Measurements from ENCODE around the gene SATB2.

Gene SATB2

GRCh38 chr2:199457147-199458008 lies at the start of gene SATB2:
Gene SATB2 (minus strand): TSS chr2:199457939. CDS start chr2:199456037, 1,902 bp downstream.
- peak; percentile 90 for DNase-seq

DNA sequence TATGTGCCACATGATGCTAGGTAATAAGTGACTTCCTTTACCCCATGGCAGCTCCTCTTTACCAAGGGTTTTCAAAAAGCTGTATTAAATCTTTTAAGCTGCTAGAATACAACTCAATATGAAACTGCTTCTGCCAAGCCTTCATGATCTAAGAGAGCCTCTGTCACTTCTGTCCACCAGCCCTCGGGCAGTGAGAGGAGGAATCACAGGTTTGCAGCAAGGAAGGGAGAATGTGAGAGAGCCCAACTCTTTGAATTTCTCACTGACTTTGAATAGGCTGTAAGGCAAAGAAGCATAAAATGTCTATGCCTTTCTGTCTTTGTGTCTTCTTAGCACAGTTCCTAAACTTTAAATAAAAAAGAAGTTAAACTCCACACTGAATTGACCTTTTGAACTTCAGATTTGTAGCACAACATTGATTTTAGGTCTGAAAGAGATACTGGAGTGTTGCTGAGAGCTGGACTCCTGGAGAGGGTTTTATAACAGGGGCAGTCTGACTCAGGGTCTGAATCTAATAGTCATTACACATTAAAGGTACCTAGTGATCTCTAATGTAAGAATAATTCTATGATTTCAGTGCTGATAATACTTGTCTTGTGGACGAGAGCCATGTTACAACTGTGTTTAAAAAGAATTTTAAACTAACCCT lies 48.1 kb upstream of the SATB2 start:
- DNase-seq = no peak

- DNase-seq = no peak
Measured at GRCh38 chr2:199503148-199503547, 45.4 kb upstream of the SATB2 start.

DNA sequence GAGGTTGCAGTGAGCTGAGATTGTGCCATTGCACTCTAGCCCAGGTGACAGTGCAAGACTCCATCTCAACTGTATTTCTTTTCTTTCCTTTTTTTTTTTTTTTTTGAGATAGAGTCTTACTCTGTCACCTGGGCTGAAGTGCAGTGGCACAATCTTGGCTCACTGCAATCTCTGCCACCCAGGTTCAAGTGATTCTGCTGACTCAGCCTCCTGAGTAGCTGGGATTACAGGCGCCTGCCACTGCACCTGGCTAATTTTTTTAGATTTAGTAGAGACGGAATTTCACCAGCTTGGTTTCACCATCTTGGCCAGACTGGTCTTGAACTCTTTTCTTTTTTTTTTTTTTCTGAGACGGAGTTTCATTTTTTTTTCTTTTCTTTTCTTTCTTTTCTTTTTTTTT lies 41.3 kb upstream of the SATB2 start:
- DNase-seq = no peak

GRCh38 chr2:199495147-199495546 lies 37.4 kb upstream of the SATB2 start:
- no peak for DNase-seq

GRCh38 chr2:199490049-199490448 lies 32.3 kb upstream of the SATB2 start:
- DNase-seq = no peak

DNA sequence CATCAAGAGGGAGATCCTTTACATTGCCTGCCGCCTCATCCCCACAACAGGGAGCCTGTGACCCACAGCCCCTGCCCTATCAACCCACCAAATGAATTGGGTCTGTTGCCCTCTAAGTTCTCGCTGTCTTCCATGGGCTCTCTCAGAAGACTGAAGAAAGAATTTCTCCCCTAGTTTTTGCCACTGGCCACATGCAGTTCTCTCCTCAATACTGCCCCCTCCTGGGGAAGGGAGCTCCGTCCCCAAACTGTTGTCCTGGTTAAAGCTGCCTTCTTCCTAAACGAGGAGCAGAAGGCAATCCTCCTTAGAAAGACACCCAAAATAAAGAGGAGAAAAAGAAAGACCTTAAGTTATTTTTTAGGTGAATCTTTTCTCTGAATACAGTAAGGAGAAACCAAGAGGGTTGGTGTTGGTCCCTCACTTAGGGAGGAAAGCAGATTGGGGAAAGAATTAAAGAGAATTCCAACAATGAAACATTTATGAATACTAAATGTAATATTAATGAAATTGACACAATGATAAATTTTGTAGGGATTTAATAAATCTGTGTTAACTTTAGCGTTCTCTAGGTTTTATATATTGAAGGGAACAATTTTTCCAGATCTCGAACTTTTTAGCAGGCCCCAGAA lies 31.1 kb upstream of the SATB2 start:
- DNase-seq = peak; percentile 53

GRCh38 chr2:199485732-199486335 lies 28.1 kb upstream of the SATB2 start:
- DNase-seq = peak; percentile 67

GRCh38 chr2:199484927-199485326 lies 27.2 kb upstream of the SATB2 start:
- DNase-seq = no peak

DNA sequence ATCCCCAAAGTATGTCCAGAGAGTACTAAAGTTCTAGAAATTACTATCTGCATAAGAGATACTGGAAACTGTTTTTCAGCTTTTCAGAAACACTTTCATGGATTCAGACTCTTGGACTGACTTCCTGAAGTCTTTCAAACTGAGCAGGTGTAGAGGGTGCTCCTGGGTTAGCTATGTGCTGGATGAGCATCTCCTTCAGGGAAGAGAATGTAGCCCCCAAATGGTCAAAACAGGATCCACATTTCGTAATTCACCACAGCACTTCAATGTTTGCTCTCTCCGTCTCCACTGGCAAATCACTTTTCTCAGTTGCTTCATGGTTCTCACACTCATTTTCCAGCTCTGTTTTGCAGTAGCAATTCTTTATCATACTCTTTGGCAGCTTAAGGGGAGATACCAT lies 23.2 kb upstream of the SATB2 start:
- no peak for DNase-seq

- no peak for DNase-seq
Measured at GRCh38 chr2:199477277-199477834, 19.6 kb upstream of the SATB2 start.

- peak; percentile 61 for DNase-seq
Measured at GRCh38 chr2:199471443-199472057, 13.8 kb upstream of the SATB2 start.

GRCh38 chr2:199470672-199471442 lies 13.1 kb upstream of the SATB2 start:
- DNase-seq = no peak

DNA sequence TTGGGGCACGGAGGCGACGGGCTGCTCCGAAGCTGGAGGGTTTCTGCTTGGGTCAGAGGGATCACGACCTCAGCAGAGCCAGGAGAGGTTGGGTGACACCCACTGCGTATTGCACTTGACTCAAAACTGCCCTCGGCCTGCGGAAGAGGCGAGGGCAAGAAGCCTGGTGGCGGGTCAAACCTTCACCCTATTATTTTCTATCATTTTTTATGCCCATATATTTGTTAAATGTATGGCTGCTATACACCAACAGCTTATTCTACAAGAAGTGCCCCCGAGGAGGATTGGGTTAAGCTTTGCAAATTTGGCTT lies 12.6 kb upstream of the SATB2 start:
- no peak for DNase-seq

GRCh38 chr2:199469514-199470360 lies 12.0 kb upstream of the SATB2 start:
- no peak for DNase-seq

GRCh38 chr2:199468561-199469513 lies 11.1 kb upstream of the SATB2 start:
- no peak for DNase-seq

- DNase-seq = no peak
Measured at GRCh38 chr2:199467066-199467822, 9.5 kb upstream of the SATB2 start.

DNA sequence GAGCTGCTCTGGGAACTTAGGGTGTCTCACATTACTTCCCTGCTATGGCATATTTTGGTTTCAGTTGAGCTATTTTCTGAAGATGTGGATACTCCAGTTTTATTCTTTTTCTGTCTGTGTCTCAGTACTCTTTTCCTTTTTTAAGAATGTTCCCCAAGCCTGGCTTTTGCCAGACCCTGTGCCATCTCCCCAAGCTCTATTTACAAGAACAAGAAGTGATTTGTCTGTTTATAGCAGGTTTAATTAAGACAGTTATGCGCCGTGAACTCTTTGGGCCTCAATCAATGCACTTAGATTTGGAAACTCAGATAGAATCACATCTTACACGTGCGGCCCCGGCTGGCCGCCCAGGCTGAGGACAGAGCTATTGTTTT lies 8.9 kb upstream of the SATB2 start:
- no peak for DNase-seq

Measured in fibroblast of skin of right biceps (primary cell).